ENCODE data around the gene NFATC1.
"Not testable (repeated sequence)": the region's sequence is repeated elsewhere in the genome, so short reads cannot be mapped to it uniquely, and the experiment has no call there.

Gene NFATC1

GRCh38 chr18:79478484-79479115, 82.9 kb downstream of the NFATC1 start:
- DNase-seq (ENCODE audit: low read depth) = no peak
- TF ChIP-seq CTCF (conservative IDR thresholded peaks at IDR 0.05; ENCODE audit: low read depth, low read length) = no peak

GRCh38 chr18:79479116-79479760, 83.5 kb downstream of the NFATC1 start:
- DNase-seq (ENCODE audit: low read depth) = no peak
- no peak overlapping the region for H3K4me3 ChIP-seq (ENCODE audit: low read length)
- TF ChIP-seq CTCF (conservative IDR thresholded peaks at IDR 0.05; ENCODE audit: low read depth, low read length) = no peak

More at GRCh38 chr18:79478484-79479115, 82.9 kb downstream of the NFATC1 start:
- no peak overlapping the region for H3K4me3 ChIP-seq (ENCODE audit: low read length)

- no peak for DNase-seq (ENCODE audit: low read depth)
- no peak overlapping the region for H3K4me3 ChIP-seq (ENCODE audit: low read length)
- no peak for TF ChIP-seq CTCF (conservative IDR thresholded peaks at IDR 0.05; ENCODE audit: low read depth, low read length)
Measured at GRCh38 chr18:79479761-79480161, 84.0 kb downstream of the NFATC1 start.

GRCh38 chr18:79480171-79481045, 84.7 kb downstream of the NFATC1 start:
- DNase-seq (ENCODE audit: low read depth) = no peak
- H3K4me3 ChIP-seq (ENCODE audit: low read length) = no peak overlapping the region
- TF ChIP-seq CTCF (conservative IDR thresholded peaks at IDR 0.05; ENCODE audit: low read depth, low read length) = no peak

- no peak overlapping the region for H3K4me3 ChIP-seq (ENCODE audit: low read length)
- TF ChIP-seq CTCF (conservative IDR thresholded peaks at IDR 0.05; ENCODE audit: low read depth, low read length) = no peak
- no peak for DNase-seq (ENCODE audit: low read depth)
Measured at GRCh38 chr18:79481046-79481790, 85.5 kb downstream of the NFATC1 start.

GRCh38 chr18:79483393-79483792, 87.7 kb downstream of the NFATC1 start:
- not testable (repeated sequence) for DNase-seq (ENCODE audit: low read depth)

GRCh38 chr18:79483971-79484491, 88.3 kb downstream of the NFATC1 start:
- no peak overlapping the region for H3K4me3 ChIP-seq (ENCODE audit: low read length)
- DNase-seq (ENCODE audit: low read depth) = no peak
- no peak for TF ChIP-seq CTCF (conservative IDR thresholded peaks at IDR 0.05; ENCODE audit: low read depth, low read length)

More at GRCh38 chr18:79483393-79483792, 87.7 kb downstream of the NFATC1 start:
- not testable (repeated sequence) for H3K4me3 ChIP-seq (ENCODE audit: low read length)
